GM23248 (cell line): ENCODE results near the gene NOTUM. TPM values are rescaled to one million over a fixed set of nuclear protein-coding genes. Genes with fewer than 3 reads are reported as not detected.

Source experiments
- DNase-seq: peaks from one replicate; pipeline ENCODE4 v3.0.0-alpha.2; 2015
- H2AFZ ChIP-seq: fragments of 200-600 bp; sonication (generic); 2 replicates; pipeline ENCODE4 v1.6.1; 2016; ENCODE audit warnings: antibody characterized with exemption
- H3F3A ChIP-seq: fragments of 200-600 bp; sonication (generic); 2 replicates; pipeline ENCODE4 v1.6.1; 2016; ENCODE audit warnings: mild to moderate bottlenecking, antibody characterized with exemption, mixed run types; ENCODE audit not compliant: insufficient read depth
- H3K27ac ChIP-seq: fragments of 200-600 bp; sonication (generic); 2 replicates; pipeline ENCODE4 v1.5.1; 2016; ENCODE audit warnings: mild to moderate bottlenecking
- H3K27me3 ChIP-seq: fragments of 200-600 bp; sonication (generic); replicated peaks from 2 replicates; pipeline ENCODE4 v1.6.1; 2016; ENCODE audit warnings: mild to moderate bottlenecking; ENCODE audit not compliant: insufficient read depth
- H3K36me3 ChIP-seq: fragments of 200-600 bp; sonication (generic); 2 replicates; pipeline ENCODE4 v1.6.1; 2016; ENCODE audit warnings: low read depth, mild to moderate bottlenecking
- H3K4me1 ChIP-seq: fragments of 200-600 bp; sonication (generic); 2 replicates; pipeline ENCODE4 v1.6.1; 2016; ENCODE audit warnings: mild to moderate bottlenecking; ENCODE audit not compliant: insufficient read depth
- H3K4me2 ChIP-seq: fragments of 200-600 bp; sonication (generic); one replicate; pipeline ENCODE4 v1.6.1; 2016; ENCODE audit warnings: mild to moderate bottlenecking; ENCODE audit not compliant: unreplicated experiment
- H3K4me3 ChIP-seq: fragments of 200-600 bp; sonication (generic); 2 replicates; pipeline ENCODE4 v1.5.1; 2016; ENCODE audit warnings: mild to moderate bottlenecking
- H3K79me2 ChIP-seq: fragments of 200-600 bp; sonication (generic); 2 replicates; pipeline ENCODE4 v1.6.1; 2016; ENCODE audit warnings: mild to moderate bottlenecking; ENCODE audit not compliant: insufficient read depth
- H3K9ac ChIP-seq: fragments of 200-600 bp; sonication (generic); 2 replicates; pipeline ENCODE4 v1.6.1; 2016; ENCODE audit warnings: mild to moderate bottlenecking
- H3K9me2 ChIP-seq: fragments of 200-600 bp; sonication (generic); 2 replicates; pipeline ENCODE4 v1.6.1; 2016; ENCODE audit warnings: mixed run types, mild to moderate bottlenecking, moderate library complexity; ENCODE audit not compliant: insufficient read depth
- H3K9me3 ChIP-seq: fragments of 200-600 bp; sonication (generic); one replicate; pipeline ENCODE4 v1.6.1; 2017; ENCODE audit warnings: low read depth
- H4K20me1 ChIP-seq: fragments of 200-600 bp; sonication (generic); 2 replicates; pipeline ENCODE4 v1.6.0; 2016; ENCODE audit not compliant: insufficient read depth
- EZH2 ChIP-seq: fragments of 200-600 bp; sonication (generic); IDR thresholded peaks from 2 replicates; pipeline ENCODE4 v1.6.1; 2018; ENCODE audit warnings: antibody characterized with exemption, mild to moderate bottlenecking; ENCODE audit not compliant: insufficient read depth, poor library complexity, severe bottlenecking
- EZH2phosphoT487 ChIP-seq: fragments of 200-600 bp; sonication (generic); IDR thresholded peaks from 2 replicates; pipeline ENCODE4 v1.6.1; 2018; ENCODE audit warnings: antibody characterized with exemption, moderate library complexity, mild to moderate bottlenecking, low read depth; ENCODE audit not compliant: insufficient read depth
- WGBS, 2 experiments: methylation state at CpG; one replicate each; pipeline ENCODE4 v1.1.6; 2015 to 2017; ENCODE audit warnings: low lambda C conversion rate in 2 of 2, low coverage in 1 of 2; ENCODE audit errors: missing lambda C conversion rate in 2 of 2; 5-methylcytosine and 5-hydroxymethylcytosine counted together
- in situ Hi-C: fragments of 300-500 bp; cut with MboI; formaldehyde crosslinking; loops from 2 replicates; pipeline ENCODE4 v1.15.0; 2020
- polyA plus RNA-seq: library from polyadenylated mRNA; unstranded; fragments of >200 nt; fragmentation: Nextera tagmentation; extraction: Ambion mirVana; gene quantifications from 2 replicates; pipeline ENCODE4 v1.2.1, GENCODE V29; 2016
- total RNA-seq: library from RNA; depleted of rRNA; stranded (reverse); fragments of >200 nt; shearing (Covaris generic); gene quantifications from 2 replicates; pipeline ENCODE4 v1.2.3, GENCODE V29; 2014

The NOTUM gene
- total and polyA plus RNA-seq, 2 experiments from 2014 or later: not detected

DNA sequence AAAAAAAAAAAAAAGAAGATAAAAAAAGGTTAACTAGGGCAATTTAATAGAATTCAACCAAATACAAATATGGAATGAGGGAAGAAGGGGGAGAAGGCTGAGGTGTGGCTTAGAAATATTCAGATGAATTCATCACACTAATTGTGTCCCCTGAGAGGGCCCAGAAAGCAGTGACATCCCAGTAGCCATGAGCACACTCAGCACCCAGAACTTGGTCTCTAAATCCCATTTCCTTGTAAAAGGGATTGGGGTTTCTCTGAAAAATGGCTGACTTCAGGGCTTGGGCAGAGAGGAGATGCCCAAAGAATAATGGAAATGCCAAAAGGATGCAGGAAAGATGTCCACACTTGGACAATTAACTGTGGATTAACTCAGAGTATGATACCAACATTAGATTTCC, 12.4 kb upstream of the NOTUM start:
- in situ Hi-C loops: no loop called here
- TF ChIP-seq EZH2phosphoT487: no peak
- no peak for TF ChIP-seq EZH2
- no peaks in the 10 kb centered on the region for H3K27me3 ChIP-seq
- H3K36me3 ChIP-seq: no peaks in the 10 kb centered on the region
- no peaks in the 10 kb centered on the region for H3K9me3 ChIP-seq
- H3K4me3 ChIP-seq: no peak overlapping the region
- no peaks in the 10 kb centered on the region for H3F3A ChIP-seq
- H3K79me2 ChIP-seq: no peaks in the 10 kb centered on the region
- H3K4me1 ChIP-seq: peaks cover under 1% of the 10 kb centered on the region; the same call in 1 of the 2 replicates
- H3K9ac ChIP-seq: no peak overlapping the region
- H4K20me1 ChIP-seq: no peaks in the 10 kb centered on the region
- H3K9me2 ChIP-seq: no peaks in the 10 kb centered on the region
- no peak overlapping the region for H3K27ac ChIP-seq
- no peak overlapping the region for H2AFZ ChIP-seq
- no peak for DNase-seq
- no peak overlapping the region for H3K4me2 ChIP-seq

GRCh38 chr17:81968850-81969812, 8.1 kb upstream of the NOTUM start:
- Histone ChIP-seq H2AFZ (no peak overlapping the region), H3K9me2 (no peaks in the 10 kb centered on the region), H3K27me3 (no peaks in the 10 kb centered on the region), H3K4me1 (peaks cover 17% of the 10 kb centered on the region; the same call in 1 of the 2 replicates), H3F3A (peaks cover 11% of the 10 kb centered on the region), H3K27ac (no peak overlapping the region), H3K36me3 (no peaks in the 10 kb centered on the region), H3K79me2 (no peaks in the 10 kb centered on the region), H3K9ac (no peak overlapping the region), H3K9me3 (no peaks in the 10 kb centered on the region), H4K20me1 (no peaks in the 10 kb centered on the region), H3K4me3 (no peak overlapping the region), H3K4me2 (no peak overlapping the region)
- in situ Hi-C loops: no loop called here
- TF ChIP-seq EZH2 (no peak), EZH2phosphoT487 (no peak)
- 75 to 79% methylated on average over 12 of the region's 12 CpGs for WGBS, 2 experiments
- DNase-seq: no peak

DNA sequence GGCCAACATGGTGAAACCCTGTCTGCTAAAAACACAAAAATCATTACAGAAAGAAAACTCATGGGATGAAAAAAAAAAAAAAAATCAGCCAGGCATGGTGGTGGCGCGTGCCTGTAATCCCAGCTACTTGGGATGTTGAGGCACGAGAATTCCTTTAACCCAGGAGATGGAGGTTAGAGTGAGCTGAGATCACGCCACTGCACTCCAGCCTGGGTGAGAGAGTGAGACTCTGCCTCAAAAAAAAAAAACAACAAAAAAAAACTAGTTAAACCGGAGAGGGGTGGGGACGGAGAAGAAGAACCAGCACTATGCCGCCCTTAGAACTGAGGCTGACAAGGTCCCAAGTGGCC, 7.4 kb upstream of the NOTUM start:
- TF ChIP-seq EZH2phosphoT487 (no peak), EZH2 (no peak)
- peak overlapping the region; percentile 41 for H3K4me2 ChIP-seq
- H3K9ac ChIP-seq: peak overlapping the region; percentile 45
- no peaks in the 10 kb centered on the region for H3K9me3 ChIP-seq
- H3K9me2 ChIP-seq: no peaks in the 10 kb centered on the region
- H3K36me3 ChIP-seq: no peaks in the 10 kb centered on the region
- peak overlapping the region; percentile 70 for H2AFZ ChIP-seq
- in situ Hi-C loops: no loop called here
- H3K4me3 ChIP-seq: peak overlapping the region; percentile 39; the same call in 1 of the 2 replicates
- H4K20me1 ChIP-seq: no peaks in the 10 kb centered on the region
- DNase-seq: no peak
- H3K27ac ChIP-seq: no peak overlapping the region
- peaks cover 13% of the 10 kb centered on the region for H3F3A ChIP-seq
- H3K4me1 ChIP-seq: peaks cover 17% of the 10 kb centered on the region; the same call in 1 of the 2 replicates
- H3K79me2 ChIP-seq: no peaks in the 10 kb centered on the region
- WGBS, 2 experiments: 57 to 59% methylated on average over 7 of the region's 7 CpGs
- H3K27me3 ChIP-seq: no peaks in the 10 kb centered on the region

DNA sequence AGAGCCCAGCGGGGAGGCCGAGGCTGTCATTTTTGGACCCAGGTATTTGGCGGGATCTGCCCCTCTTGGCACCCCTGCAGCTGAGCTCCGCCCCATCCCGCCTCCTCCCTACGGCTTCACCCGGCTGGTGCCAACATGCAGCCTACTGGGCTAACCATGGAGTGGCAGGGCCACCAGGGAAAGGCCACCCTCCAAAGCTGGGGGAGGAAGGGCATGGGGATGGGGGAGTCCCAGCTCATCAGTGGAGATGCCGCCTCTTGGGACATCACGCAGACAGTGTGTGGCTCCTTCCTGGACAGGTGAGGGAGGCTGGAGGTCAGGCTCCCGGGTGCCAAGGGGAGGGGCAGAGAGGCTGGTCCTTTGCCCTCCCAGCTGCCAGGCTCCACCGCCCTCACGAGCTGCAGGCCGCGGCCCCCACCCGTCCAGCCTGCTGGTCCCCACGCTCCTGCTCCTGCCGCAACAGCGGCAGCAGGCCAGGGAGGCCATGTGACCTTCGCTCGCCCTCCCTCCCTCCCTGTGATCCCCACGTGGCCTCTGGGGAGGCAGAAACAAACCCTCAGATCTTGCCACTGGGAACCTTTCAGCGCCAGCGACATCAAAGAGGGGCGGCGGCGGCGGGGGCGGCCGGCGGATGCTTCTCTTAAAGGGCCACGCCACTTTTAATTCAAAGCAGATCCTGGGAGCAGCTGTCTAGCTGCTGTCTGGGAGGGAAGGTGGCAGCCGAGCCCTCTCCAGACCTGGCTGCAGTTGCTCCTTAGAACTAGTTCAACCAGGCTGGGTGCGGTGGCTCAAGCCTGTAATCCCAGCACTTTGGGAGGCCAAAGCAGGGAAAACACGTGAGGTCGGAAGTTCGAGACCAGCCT, 6.8 kb upstream of the NOTUM start:
- Histone ChIP-seq H4K20me1 (no peaks in the 10 kb centered on the region), H3F3A (peaks cover 13% of the 10 kb centered on the region), H3K9ac (peak overlapping the region; percentile 45), H3K4me3 (peak overlapping the region; percentile 39; the same call in 1 of the 2 replicates), H3K36me3 (no peaks in the 10 kb centered on the region), H3K27ac (no peak overlapping the region), H3K9me2 (no peaks in the 10 kb centered on the region), H2AFZ (peak overlapping the region; percentile 70), H3K27me3 (no peaks in the 10 kb centered on the region), H3K4me1 (peaks cover 17% of the 10 kb centered on the region; the same call in 1 of the 2 replicates), H3K9me3 (no peaks in the 10 kb centered on the region), H3K79me2 (no peaks in the 10 kb centered on the region), H3K4me2 (peak overlapping the region; percentile 41)
- TF ChIP-seq EZH2 (no peak), EZH2phosphoT487 (no peak)
- peak; percentile 77 for DNase-seq
- in situ Hi-C loops: no loop called here
- 17 to 22% methylated on average over 28 to 36 of the region's 36 CpGs for WGBS, 2 experiments
